CD4-positive, alpha-beta T cell (primary cell): ENCODE data around the gene ARHGEF17. TPM values are rescaled to one million over a fixed set of nuclear protein-coding genes. Genes with fewer than 3 reads are reported as not detected.

Source experiments
- ATAC-seq: fragments of 200-7000 bp; cut with Tn5 transposase; one replicate; pipeline ENCODE4 v1.10.0; 2022; ENCODE audit warnings: mild to moderate bottlenecking; ENCODE audit not compliant: poor library complexity
- CTCF ChIA-PET: fragments of 350-600 bp; sonication (Branson Sonifier 250); formaldehyde crosslinking; loops from one replicate; lab custom pipeline; 2021; ENCODE audit warnings: antibody characterized with exemption, inconsistent platforms; lab: Charles Lee
- POLR2A ChIA-PET: fragments of 350-600 bp; sonication (Branson Sonifier 250); formaldehyde crosslinking; loops from one replicate; lab custom pipeline; 2021; ENCODE audit warnings: antibody characterized with exemption, inconsistent platforms; lab: Charles Lee
- DNase-seq, 14 experiments: peaks; one replicate each; pipeline ENCODE4 v3.0.0-alpha.2; 2013 to 2020; ENCODE audit warnings: mixed read lengths in 2 of 14
- H3K27ac ChIP-seq, 2 donors: one replicate each; pipeline versions ENCODE4 v1.5.1 to v1.7.0; 2013; ENCODE audit warnings: low read length in 2 of 2, low read depth in 1 of 2, mild to moderate bottlenecking in 1 of 2
- H3K27me3 ChIP-seq, 2 experiments: 1 replicate in 1 of 2; 2 replicates in 1 of 2; pipeline versions ENCODE4 v1.6.1 to v1.7.0; 2013; ENCODE audit warnings: low read length in 2 of 2, control low read depth in 1 of 2, mild to moderate bottlenecking in 1 of 2, moderate library complexity in 1 of 2; ENCODE audit not compliant: insufficient read depth in 2 of 2, control insufficient read depth in 1 of 2
- H3K36me3 ChIP-seq: one replicate; pipeline ENCODE4 v1.6.1; 2013; ENCODE audit warnings: low read length, control low read depth; ENCODE audit not compliant: insufficient read depth
- H3K4me1 ChIP-seq: one replicate; pipeline ENCODE4 v1.6.1; 2013; ENCODE audit warnings: low read length, control low read depth; ENCODE audit not compliant: insufficient read depth
- H3K4me3 ChIP-seq: one replicate; pipeline ENCODE4 v1.5.1; 2013; ENCODE audit warnings: mild to moderate bottlenecking, low read length, moderate library complexity
- H3K9me3 ChIP-seq, 2 experiments: 1 replicate in 1 of 2; 2 replicates in 1 of 2; pipeline versions ENCODE4 v1.6.1 to v1.7.0; 2013; ENCODE audit warnings: low read length in 2 of 2, mild to moderate bottlenecking in 2 of 2, control low read depth in 1 of 2, moderate library complexity in 1 of 2; ENCODE audit not compliant: control insufficient read depth in 1 of 2, insufficient read depth in 1 of 2
- H3K27ac Mint-ChIP-seq: one replicate; pipeline ENCODE4 v1.8.0; 2020; ENCODE audit warnings: mixed read lengths
- H3K27me3 Mint-ChIP-seq: one replicate; pipeline ENCODE4 v1.8.0; 2021; ENCODE audit warnings: mixed read lengths
- H3K36me3 Mint-ChIP-seq: one replicate; pipeline ENCODE4 v1.8.0; 2021; ENCODE audit warnings: low read depth, mixed read lengths
- H3K4me1 Mint-ChIP-seq: one replicate; pipeline ENCODE4 v1.8.0; 2021; ENCODE audit warnings: low read depth, mixed read lengths
- H3K4me3 Mint-ChIP-seq: one replicate; pipeline ENCODE4 v1.8.0; 2020; ENCODE audit warnings: mild to moderate bottlenecking, mixed read lengths
- H3K9me3 Mint-ChIP-seq: one replicate; pipeline ENCODE4 v1.8.0; 2020; ENCODE audit warnings: mixed read lengths
- CTCF ChIP-seq: fragments of 200-600 bp; IDR thresholded peaks from one replicate; pipeline ENCODE4 v1.8.0; 2022; ENCODE audit warnings: antibody characterized with exemption, mild to moderate bottlenecking
- intact Hi-C, 2 experiments: fragments of 100-400 bp; cut with DNase I in 1 of 2; cut with micrococcal nuclease in 1 of 2; formaldehyde crosslinking; loops; one replicate each; pipeline versions ENCODE4 v1.15.1 to v1.9.0; 2023 to 2025; cut with DNase I, micrococcal nuclease
- total RNA-seq, 174 experiments: library from RNA in 2 of 174; stranded (reverse) in 2 of 174; gene quantifications; one replicate each; pipeline ENCODE4 v1.2.3 and lab custom pipeline; 2021 to 2026

The ARHGEF17 gene
- total RNA-seq, 2 experiments from 2014 or later, result not detected

GRCh38 chr11:73358071-73358470 lies 50.0 kb downstream of the ARHGEF17 start:
- H3K36me3 Mint-ChIP-seq, result no peaks in the 10 kb centered on the region
- Histone ChIP-seq H3K4me3 (no peak overlapping the region), H3K9me3 (no peaks in the 10 kb centered on the region), H3K36me3 (no peaks in the 10 kb centered on the region), H3K27me3 (no peaks in the 10 kb centered on the region), H3K27ac (no peak overlapping the region), H3K4me1 (no peaks in the 10 kb centered on the region)
- ChIA-PET CTCF (interaction anchor here (0.7 kb wide), 1 partner anchor 137 kb away, joined by 3 read pairs; no protein-coding TSS in a partner anchor), POLR2A (no interaction called here)
- no peak for TF ChIP-seq CTCF
- no peaks in the 10 kb centered on the region for H3K9me3 Mint-ChIP-seq
- DNase-seq (no peak), ATAC-seq (no peak)
- H3K4me3 Mint-ChIP-seq, result no peak overlapping the region
- intact Hi-C loops, result no loop called here
- no peak overlapping the region for H3K27ac Mint-ChIP-seq
- no peaks in the 10 kb centered on the region for H3K4me1 Mint-ChIP-seq
- H3K27me3 Mint-ChIP-seq, result no peaks in the 10 kb centered on the region

- H3K4me3 ChIP-seq, result no peak overlapping the region
- ChIA-PET CTCF (interaction anchor here (5.0 kb wide), 1 partner anchor 8 kb away, joined by 33 read pairs; no protein-coding TSS in a partner anchor), POLR2A (no interaction called here)
- no peaks in the 10 kb centered on the region for H3K9me3 ChIP-seq
- Mint-ChIP-seq H3K36me3 (no peaks in the 10 kb centered on the region), H3K4me1 (no peaks in the 10 kb centered on the region), H3K9me3 (no peaks in the 10 kb centered on the region), H3K4me3 (no peak overlapping the region), H3K27ac (no peak overlapping the region), H3K27me3 (no peaks in the 10 kb centered on the region)
- no peak overlapping the region for H3K27ac ChIP-seq
- H3K4me1 ChIP-seq, result no peaks in the 10 kb centered on the region
- no peak for TF ChIP-seq CTCF
- no peak for ATAC-seq
- H3K36me3 ChIP-seq, result no peaks in the 10 kb centered on the region
- no peak for DNase-seq
- no peaks in the 10 kb centered on the region for H3K27me3 ChIP-seq
- intact Hi-C loops, result no loop called here
Measured at GRCh38 chr11:73359341-73359740, 51.3 kb downstream of the ARHGEF17 start.

- ChIA-PET POLR2A (interaction anchor here (0.9 to 1.5 kb wide), 3 partner anchors 16 to 33 kb away, joined by 3 to 4 read pairs (median 4); partner anchors contain the start of gene RELT), CTCF (interaction anchor here (0.5 to 5.0 kb wide), 4 partner anchors 9 to 641 kb away, joined by 3 to 33 read pairs (median 4); no protein-coding TSS in a partner anchor)
- H3K4me3 Mint-ChIP-seq, result no peak overlapping the region
- H3K36me3 ChIP-seq, result no peaks in the 10 kb centered on the region
- peak in 10 of 14 experiments; percentile 17 to 58 (median 27) for DNase-seq
- no peak overlapping the region for H3K4me3 ChIP-seq
- no peaks in the 10 kb centered on the region for H3K9me3 ChIP-seq
- intact Hi-C loops, result no loop called here
- H3K36me3 Mint-ChIP-seq, result no peaks in the 10 kb centered on the region
- H3K27me3 ChIP-seq, result no peaks in the 10 kb centered on the region
- TF ChIP-seq CTCF, result peak; percentile 30
- peak overlapping the region; percentile 33 for H3K27ac Mint-ChIP-seq
- H3K27me3 Mint-ChIP-seq, result no peaks in the 10 kb centered on the region
- peaks cover 1% of the 10 kb centered on the region for H3K4me1 ChIP-seq
- no peak overlapping the region for H3K27ac ChIP-seq
- H3K4me1 Mint-ChIP-seq, result no peaks in the 10 kb centered on the region
- no peaks in the 10 kb centered on the region for H3K9me3 Mint-ChIP-seq
- peak; percentile 76 for ATAC-seq
Measured at GRCh38 chr11:73359930-73360742, 52.1 kb downstream of the ARHGEF17 start.
